Retinal pigment epithelial cell (primary cell): ENCODE data around the gene LIX1.

Source experiments
- DNase-seq: peaks from one replicate; pipeline ENCODE4 v3.0.0-alpha.2; 2010; ENCODE audit warnings: low read depth
- H3K4me3 ChIP-seq: 2 replicates; pipeline ENCODE4 v1.5.1; 2011; ENCODE audit warnings: mild to moderate bottlenecking, low read length, control low read depth, moderate library complexity
- TF ChIP-seq, protein P1 (sequence below): conservative IDR thresholded peaks from 2 replicates; pipeline ENCODE4 v1.5.1; 2011; ENCODE audit warnings: low read depth, low read length, control low read depth, inconsistent platforms

LIX1 gene

DNA sequence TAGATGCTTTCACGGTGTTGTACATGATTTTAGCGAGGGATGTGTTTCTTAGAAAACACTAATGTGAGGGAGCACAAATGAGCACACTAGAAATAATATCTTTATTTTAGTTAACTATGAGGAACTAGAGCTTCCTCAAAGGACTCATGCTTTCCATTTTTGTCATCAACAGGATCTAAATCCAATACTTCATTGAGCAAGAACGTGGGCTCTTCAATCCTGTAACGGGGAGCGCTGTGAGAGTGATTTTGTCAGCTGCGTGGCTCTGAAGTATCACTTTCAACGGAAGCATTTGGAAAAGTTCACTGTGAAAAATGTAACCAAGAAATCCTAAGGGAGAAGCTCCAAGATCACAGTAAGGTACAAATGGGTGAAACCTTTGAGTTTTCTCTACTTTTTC, 93.2 kb downstream of the LIX1 start:
- H3K4me3 ChIP-seq, result no peak overlapping the region
- TF ChIP-seq, protein P1, sequence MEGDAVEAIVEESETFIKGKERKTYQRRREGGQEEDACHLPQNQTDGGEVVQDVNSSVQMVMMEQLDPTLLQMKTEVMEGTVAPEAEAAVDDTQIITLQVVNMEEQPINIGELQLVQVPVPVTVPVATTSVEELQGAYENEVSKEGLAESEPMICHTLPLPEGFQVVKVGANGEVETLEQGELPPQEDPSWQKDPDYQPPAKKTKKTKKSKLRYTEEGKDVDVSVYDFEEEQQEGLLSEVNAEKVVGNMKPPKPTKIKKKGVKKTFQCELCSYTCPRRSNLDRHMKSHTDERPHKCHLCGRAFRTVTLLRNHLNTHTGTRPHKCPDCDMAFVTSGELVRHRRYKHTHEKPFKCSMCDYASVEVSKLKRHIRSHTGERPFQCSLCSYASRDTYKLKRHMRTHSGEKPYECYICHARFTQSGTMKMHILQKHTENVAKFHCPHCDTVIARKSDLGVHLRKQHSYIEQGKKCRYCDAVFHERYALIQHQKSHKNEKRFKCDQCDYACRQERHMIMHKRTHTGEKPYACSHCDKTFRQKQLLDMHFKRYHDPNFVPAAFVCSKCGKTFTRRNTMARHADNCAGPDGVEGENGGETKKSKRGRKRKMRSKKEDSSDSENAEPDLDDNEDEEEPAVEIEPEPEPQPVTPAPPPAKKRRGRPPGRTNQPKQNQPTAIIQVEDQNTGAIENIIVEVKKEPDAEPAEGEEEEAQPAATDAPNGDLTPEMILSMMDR, result no peak
- DNase-seq, result no peak

DNA sequence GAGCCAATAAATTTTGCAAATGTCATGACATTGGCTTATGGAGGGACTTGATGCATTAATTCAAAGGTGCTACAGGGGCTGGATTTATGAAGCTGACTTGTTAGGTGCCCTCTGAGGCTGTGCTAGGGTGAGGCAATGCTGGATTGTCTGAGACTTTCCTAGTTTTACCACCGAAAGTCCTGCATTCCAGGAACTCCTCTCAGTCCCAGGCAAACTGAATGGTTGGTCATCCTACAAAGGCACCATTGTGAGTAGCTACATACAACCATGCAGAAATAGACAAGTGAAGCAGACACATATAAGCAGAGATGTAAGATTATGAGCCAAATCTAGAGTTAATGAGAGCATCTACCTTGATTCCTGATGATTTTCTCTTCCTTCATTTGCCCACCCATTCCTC, 95.3 kb downstream of the LIX1 start:
- TF ChIP-seq, protein P1, result no peak
- no peak overlapping the region for H3K4me3 ChIP-seq

DNA sequence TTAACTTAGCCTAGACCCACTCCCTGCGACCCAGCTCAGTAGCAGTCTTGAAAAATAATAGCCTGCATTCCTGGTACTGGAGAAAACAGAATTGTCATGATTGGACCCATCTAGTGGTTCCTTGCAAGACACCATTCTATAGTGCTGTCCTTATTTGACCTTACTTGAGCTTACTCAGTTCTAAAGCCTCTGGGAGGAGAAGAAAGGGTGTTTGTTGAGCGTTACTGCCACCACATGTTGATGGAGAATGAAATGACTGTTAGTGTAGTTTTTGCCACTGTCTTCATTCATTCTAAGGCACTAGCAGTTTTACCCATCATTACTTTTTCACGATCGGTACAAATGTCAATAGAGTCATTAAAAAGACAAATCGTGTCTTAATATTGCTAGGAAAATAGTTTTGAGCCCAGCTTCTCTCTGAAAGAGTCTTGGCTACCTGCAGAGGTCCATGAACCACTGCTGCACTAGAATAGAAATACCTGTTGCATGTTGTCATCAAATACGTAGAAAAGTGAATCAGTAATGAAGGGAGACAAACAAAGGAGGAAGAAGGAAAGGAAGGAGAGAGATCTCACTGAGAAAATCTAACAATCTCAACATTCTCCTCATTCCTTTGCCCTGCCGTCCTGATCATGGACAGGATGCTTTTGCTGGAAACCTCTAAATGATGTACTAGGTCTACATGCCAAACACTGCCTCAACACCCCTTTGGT, 96.0 kb downstream of the LIX1 start:
- no peak overlapping the region for H3K4me3 ChIP-seq
- TF ChIP-seq, protein P1, result no peak
- no peak for DNase-seq

More for the DNA sequence above, 95.3 kb downstream of the LIX1 start:
- DNase-seq, result no peak

DNA sequence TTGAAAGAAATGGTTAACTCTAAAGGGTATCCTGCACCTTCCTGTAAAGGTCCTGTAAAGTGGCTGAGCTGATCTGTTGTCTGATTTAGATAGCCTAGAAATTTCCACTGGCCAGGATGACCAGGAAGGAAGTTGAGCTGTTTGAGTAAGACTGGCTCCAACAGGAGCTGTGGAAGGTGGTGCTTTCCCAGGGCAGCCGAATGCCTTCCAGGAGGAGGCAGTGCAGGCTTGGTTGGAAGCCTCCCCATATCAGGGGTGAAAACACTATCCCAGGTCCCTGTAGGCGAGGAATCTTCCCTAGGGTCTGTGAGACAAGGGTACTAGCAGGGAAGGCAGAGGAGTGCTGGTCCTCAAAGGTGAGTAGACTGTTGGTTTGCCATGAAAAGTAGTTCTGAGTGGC, 98.4 kb downstream of the LIX1 start:
- H3K4me3 ChIP-seq, result no peak overlapping the region
- DNase-seq, result no peak
- TF ChIP-seq, protein P1, result peak; percentile 42

DNA sequence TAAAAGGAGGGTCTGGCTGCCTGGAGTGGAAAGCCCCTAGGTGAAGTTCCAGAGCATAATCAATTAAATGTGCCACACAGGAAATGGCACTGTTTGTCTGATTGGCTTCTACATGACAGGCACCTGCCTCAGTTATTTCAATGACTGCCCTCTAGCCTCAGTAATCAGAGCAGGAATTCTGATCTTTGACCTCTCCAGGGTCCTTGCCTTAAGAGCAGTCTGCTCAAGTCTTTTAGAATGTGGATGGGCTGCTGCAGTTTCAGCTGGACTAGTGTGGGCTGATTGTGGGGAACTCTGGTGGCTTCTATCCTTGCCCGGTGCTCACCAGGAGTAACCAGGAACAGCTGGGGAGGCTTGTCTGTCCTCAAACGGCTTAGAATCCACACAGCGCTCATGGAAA, 98.9 kb downstream of the LIX1 start:
- no peak for DNase-seq
- TF ChIP-seq, protein P1, result no peak
- no peak overlapping the region for H3K4me3 ChIP-seq

DNA sequence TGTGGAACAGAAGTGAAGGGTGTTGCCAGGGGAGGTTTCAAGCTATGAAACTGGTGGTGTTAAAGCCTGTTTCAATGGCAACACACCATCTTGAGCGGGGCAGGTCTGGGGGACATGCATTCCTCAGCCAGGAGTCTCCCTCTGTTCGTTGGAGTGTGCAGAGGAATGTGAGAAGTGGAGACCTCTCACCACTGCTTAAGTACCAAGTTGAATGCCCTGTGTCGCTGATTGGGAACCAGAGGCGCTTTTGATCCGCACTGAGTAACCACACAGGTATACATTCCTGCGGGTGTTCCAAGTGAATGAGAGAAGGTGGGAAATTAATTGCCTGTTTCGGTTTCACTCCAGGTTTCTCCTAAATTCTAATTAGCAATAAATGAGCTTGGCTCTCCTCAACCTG, 99.4 kb downstream of the LIX1 start:
- no peak for DNase-seq
- no peak overlapping the region for H3K4me3 ChIP-seq
- TF ChIP-seq, protein P1, result no peak
